ENCODE results near the gene AGER. TPM values are rescaled to one million over a fixed set of nuclear protein-coding genes. Genes with fewer than 3 reads are reported as not detected.

Gene AGER
- total and polyA plus RNA-seq, 9 of the 15 experiments (the other 6 are each of a cell fraction or from before 2014, with no cell fraction given), result 1.2 to 11.5 (median 4.1) TPM

- no peak overlapping the region for H3K4me3 ChIP-seq
- peak; percentile 73 for ATAC-seq
- no peaks in the 10 kb centered on the region for H3K9me1 ChIP-seq (ENCODE audit: control insufficient read depth, insufficient read depth, low read length)
- H3K9ac ChIP-seq (ENCODE audit: insufficient read depth in 1 of 2, low read depth in 2 of 2, low read length in 2 of 2), result peak overlapping the region; percentile 27 to 65
- H3K36me3 ChIP-seq (ENCODE audit: control insufficient read depth, insufficient read depth, low read length), result peaks cover 67% of the 10 kb centered on the region
- no peaks in the 10 kb centered on the region for H3K9me3 ChIP-seq (replicated peaks; ENCODE audit: control insufficient read depth, insufficient read depth, low read depth, low read length)
- peak overlapping the region; percentile 65 for H3K4me2 ChIP-seq (ENCODE audit: insufficient read depth, low read length)
- CTCF ChIA-PET (ENCODE audit: low intra/inter-chr PET ratio), result no interaction called here
- no peaks in the 10 kb centered on the region for H3K27me3 ChIP-seq (ENCODE audit: control insufficient read depth in 2 of 2, insufficient read depth in 2 of 2, low read length in 2 of 2)
- peaks cover 19% of the 10 kb centered on the region for H3K79me2 ChIP-seq (ENCODE audit: control insufficient read depth, insufficient read depth, low read length)
- DNase-seq (ENCODE audit: extremely low read depth in 1 of 4, low spot score in 3 of 4), result peak; percentile 76 to 82 (median 78)
- no peak overlapping the region for H2AFZ ChIP-seq (ENCODE audit: low read depth, low read length)
- peak; percentile 82 for FAIRE-seq
- 42% methylated on average over 11 of the region's 11 CpGs for WGBS (ENCODE audit: insufficient coverage, low coverage, missing lambda C conversion rate)
- H4K20me1 ChIP-seq (replicated peaks; ENCODE audit: control insufficient read depth, insufficient read depth, low read length), result no peaks in the 10 kb centered on the region
- POLR2A ChIA-PET, result interaction anchor here (1.1 to 2.2 kb wide), 5 partner anchors 8 to 201 kb away, joined by 4 to 25 read pairs (median 5); partner anchors contain the start of genes AGPAT1 and FKBPL
- peak overlapping the region; percentile 83 for H3K27ac ChIP-seq (ENCODE audit: extremely low read depth, low read depth, low read length)
- in situ Hi-C loops (cut with MboI), result no loop called here
- no TSS peak for BruUV-seq (replicated peaks)
- peaks cover 51 to 57% of the 10 kb centered on the region in 2 experiments for H3K4me1 ChIP-seq (replicated peaks in 1 of 2; ENCODE audit: control insufficient read depth in 2 of 2, insufficient read depth in 2 of 2, low read length in 2 of 2)
- intact Hi-C loops (cut with micrococcal nuclease), result loop anchor here (2.0 to 5.0 kb wide), 2 partner anchors 26 to 52 kb away; no protein-coding TSS in a partner anchor
- TF ChIP-seq, protein P1, sequence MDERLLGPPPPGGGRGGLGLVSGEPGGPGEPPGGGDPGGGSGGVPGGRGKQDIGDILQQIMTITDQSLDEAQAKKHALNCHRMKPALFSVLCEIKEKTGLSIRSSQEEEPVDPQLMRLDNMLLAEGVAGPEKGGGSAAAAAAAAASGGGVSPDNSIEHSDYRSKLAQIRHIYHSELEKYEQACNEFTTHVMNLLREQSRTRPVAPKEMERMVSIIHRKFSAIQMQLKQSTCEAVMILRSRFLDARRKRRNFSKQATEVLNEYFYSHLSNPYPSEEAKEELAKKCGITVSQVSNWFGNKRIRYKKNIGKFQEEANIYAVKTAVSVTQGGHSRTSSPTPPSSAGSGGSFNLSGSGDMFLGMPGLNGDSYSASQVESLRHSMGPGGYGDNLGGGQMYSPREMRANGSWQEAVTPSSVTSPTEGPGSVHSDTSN (CRISPR knock-in tag; IDR thresholded peaks at IDR 0.05; ENCODE audit: low read depth), result no peak
- TF ChIP-seq, protein P1 (tag; conservative IDR thresholded peaks at IDR 0.05; ENCODE audit: low read depth), result no peak
- TF ChIP-seq ZNF57 (CRISPR knock-in tag; IDR thresholded peaks at IDR 0.05) (0 out of 2 replicates have a peak, but pooled peaks have one; percentile 9), TBL1XR1 (IDR thresholded peaks at IDR 0.05; ENCODE audit: low read length in 2 of 2) (0 out of 4 replicates have a peak, but pooled peaks of 1 of the 2 experiments have one; percentile 3), ASH1L (IDR thresholded peaks at IDR 0.05; ENCODE audit: borderline replicate concordance, low read depth, partially characterized antibody) (no peak), MTA1 (IDR thresholded peaks at IDR 0.05; ENCODE audit: borderline replicate concordance) (peak; percentile 36), MED1 (CRISPR knock-in tag; IDR thresholded peaks at IDR 0.05; ENCODE audit: borderline replicate concordance) (no peak), ZNF717 (CRISPR knock-in tag; IDR thresholded peaks at IDR 0.05) (no peak), MAZ (CRISPR knock-in tag; conservative IDR thresholded peaks at IDR 0.05 in 1 of 2, IDR thresholded peaks at IDR 0.05 in 1 of 2) (peak in 1 of 2 experiments; percentile 80; a peak in 2 of 4 replicates), RFX5 (IDR thresholded peaks at IDR 0.05; ENCODE audit: low read depth, low read length) (no peak), PYGO2 (tag; IDR thresholded peaks at IDR 0.05) (no peak), EHMT2 (IDR thresholded peaks at IDR 0.05) (peak; percentile 87), PCBP2 (IDR thresholded peaks at IDR 0.05; ENCODE audit: low read depth, low read length, poor library complexity, severe bottlenecking) (no peak), NCOA6 (IDR thresholded peaks at IDR 0.05) (no peak), ZSCAN32 (CRISPR knock-in tag; IDR thresholded peaks at IDR 0.05) (no peak)
- TF ChIP-seq, protein P2, sequence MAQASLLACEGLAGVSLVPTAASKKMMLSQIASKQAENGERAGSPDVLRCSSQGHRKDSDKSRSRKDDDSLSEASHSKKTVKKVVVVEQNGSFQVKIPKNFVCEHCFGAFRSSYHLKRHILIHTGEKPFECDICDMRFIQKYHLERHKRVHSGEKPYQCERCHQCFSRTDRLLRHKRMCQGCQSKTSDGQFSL (CRISPR knock-in tag; IDR thresholded peaks at IDR 0.05), result peak; percentile 74; the same call in 1 of the 2 replicates
- TF ChIP-seq, protein P2 (tag; IDR thresholded peaks at IDR 0.05), result no peak
Measured at GRCh38 chr6:32168807-32169591, 15.1 kb downstream of the AGER start.
